Vagina (tissue), 2 donors: Measurements from ENCODE around the gene DPP10. TPM values are rescaled to one million over a fixed set of nuclear protein-coding genes. Genes with fewer than 3 reads are reported as not detected.

Experiments
- DNase-seq, 2 donors: peaks; one replicate each; pipeline ENCODE4 v3.0.0-alpha.2; 2017; ENCODE audit errors: extremely low spot score in 2 of 2
- H3K27ac ChIP-seq: fragments of 200-600 bp; sonication (generic); one replicate; pipeline ENCODE4 v1.5.1; 2019
- H3K27me3 ChIP-seq: fragments of 200-600 bp; sonication (generic); one replicate; pipeline ENCODE4 v1.5.1; 2019
- H3K36me3 ChIP-seq, 2 donors: fragments of 200-600 bp; sonication (generic); one replicate each; pipeline ENCODE4 v1.5.1; 2017 to 2019
- H3K4me1 ChIP-seq: fragments of 200-600 bp; sonication (generic); one replicate; pipeline ENCODE4 v1.5.1; 2019
- H3K4me3 ChIP-seq, 2 donors: fragments of 200-600 bp; sonication (generic); 1 replicate in 1 of 2; 2 replicates in 1 of 2; pipeline ENCODE4 v1.5.1; 2016 to 2019
- H3K9me3 ChIP-seq: fragments of 200-600 bp; sonication (generic); one replicate; pipeline ENCODE4 v1.5.1; 2019
- CTCF ChIP-seq, 3 experiments: fragments of 450-650 bp in 2 of 3; fragments of 200-600 bp in 1 of 3; sonication (generic) in 1 of 3; IDR thresholded peaks; one replicate each; pipeline ENCODE4 v1.5.1; 2017 to 2019; ENCODE audit warnings: antibody characterized with exemption in 3 of 3, mild to moderate bottlenecking in 2 of 3, moderate library complexity in 2 of 3
- POLR2A ChIP-seq, 2 donors: fragments of 450-650 bp; IDR thresholded peaks; one replicate each; pipeline ENCODE4 v1.6.1; 2017; ENCODE audit warnings: antibody characterized with exemption in 2 of 2, mild to moderate bottlenecking in 2 of 2, moderate library complexity in 2 of 2
- POLR2AphosphoS5 ChIP-seq, 2 donors: sonication (generic); formaldehyde crosslinking; IDR thresholded peaks; one replicate each; pipeline ENCODE4 v1.9.0; 2017; ENCODE audit warnings: antibody characterized with exemption in 2 of 2, mild to moderate bottlenecking in 2 of 2, low read depth in 1 of 2; ENCODE audit not compliant: insufficient read depth in 1 of 2
- intact Hi-C: fragments of 100-400 bp; cut with DNase I; formaldehyde crosslinking; loops from one replicate; pipeline ENCODE4 v1.15.1; 2023
- total RNA-seq: library from RNA; depleted of rRNA; stranded (reverse); fragments of >200 nt; gene quantifications from one replicate; pipeline ENCODE4 v1.2.3, GENCODE V29; 2016

The DPP10 gene
- total RNA-seq, 1 donor from 2014 or later = not detected

GRCh38 chr2:115649731-115650130, 1207.3 kb downstream of the DPP10 start:
- no peaks in the 10 kb centered on the region for H3K9me3 ChIP-seq
- no peaks in the 10 kb centered on the region for H3K4me1 ChIP-seq
- no peak overlapping the region for H3K27ac ChIP-seq
- no peak for DNase-seq
- H3K4me3 ChIP-seq = no peak overlapping the region
- no peak for TF ChIP-seq POLR2A (IDR thresholded peaks at IDR 0.05)
- no peak for TF ChIP-seq CTCF (IDR thresholded peaks at IDR 0.05)
- no peak for TF ChIP-seq POLR2AphosphoS5 (IDR thresholded peaks at IDR 0.05; ENCODE audit: insufficient read depth in 1 of 2, low read depth in 1 of 2)
- H3K27me3 ChIP-seq = no peaks in the 10 kb centered on the region
- intact Hi-C loops = no loop called here
- H3K36me3 ChIP-seq = no peaks in the 10 kb centered on the region

GRCh38 chr2:115650827-115651226, 1208.4 kb downstream of the DPP10 start:
- no peak for DNase-seq
- no peaks in the 10 kb centered on the region for H3K27me3 ChIP-seq
- H3K27ac ChIP-seq = no peak overlapping the region
- H3K4me3 ChIP-seq = no peak overlapping the region
- H3K36me3 ChIP-seq = no peaks in the 10 kb centered on the region
- no peaks in the 10 kb centered on the region for H3K9me3 ChIP-seq
- H3K4me1 ChIP-seq = no peaks in the 10 kb centered on the region
- TF ChIP-seq CTCF (IDR thresholded peaks at IDR 0.05) (no peak), POLR2AphosphoS5 (IDR thresholded peaks at IDR 0.05; ENCODE audit: insufficient read depth in 1 of 2, low read depth in 1 of 2) (no peak)
- intact Hi-C loops = no loop called here

GRCh38 chr2:115652652-115653051, 1210.2 kb downstream of the DPP10 start:
- Histone ChIP-seq H3K27ac (no peak overlapping the region), H3K4me3 (no peak overlapping the region), H3K27me3 (no peaks in the 10 kb centered on the region), H3K36me3 (no peaks in the 10 kb centered on the region), H3K4me1 (no peaks in the 10 kb centered on the region), H3K9me3 (no peaks in the 10 kb centered on the region)
- no peak for DNase-seq
- intact Hi-C loops = no loop called here
- no peak for TF ChIP-seq POLR2AphosphoS5 (IDR thresholded peaks at IDR 0.05; ENCODE audit: insufficient read depth in 1 of 2, low read depth in 1 of 2)
- no peak for TF ChIP-seq POLR2A (IDR thresholded peaks at IDR 0.05)
- no peak for TF ChIP-seq CTCF (IDR thresholded peaks at IDR 0.05)

- Histone ChIP-seq H3K9me3 (no peaks in the 10 kb centered on the region), H3K27me3 (no peaks in the 10 kb centered on the region), H3K4me1 (no peaks in the 10 kb centered on the region), H3K4me3 (no peak overlapping the region), H3K27ac (no peak overlapping the region), H3K36me3 (no peaks in the 10 kb centered on the region)
- no peak for DNase-seq
- intact Hi-C loops = no loop called here
- no peak for TF ChIP-seq CTCF (IDR thresholded peaks at IDR 0.05)
- no peak for TF ChIP-seq POLR2A (IDR thresholded peaks at IDR 0.05)
- TF ChIP-seq POLR2AphosphoS5 (IDR thresholded peaks at IDR 0.05; ENCODE audit: insufficient read depth in 1 of 2, low read depth in 1 of 2) = no peak
Observed at GRCh38 chr2:115654362-115654761, 1211.9 kb downstream of the DPP10 start.

- intact Hi-C loops = no loop called here
- no peaks in the 10 kb centered on the region for H3K27me3 ChIP-seq
- no peak for TF ChIP-seq CTCF (IDR thresholded peaks at IDR 0.05)
- TF ChIP-seq POLR2A (IDR thresholded peaks at IDR 0.05) = no peak
- TF ChIP-seq POLR2AphosphoS5 (IDR thresholded peaks at IDR 0.05; ENCODE audit: insufficient read depth in 1 of 2, low read depth in 1 of 2) = no peak
- H3K4me3 ChIP-seq = no peak overlapping the region
- H3K4me1 ChIP-seq = no peaks in the 10 kb centered on the region
- H3K9me3 ChIP-seq = peaks cover 3% of the 10 kb centered on the region
- no peaks in the 10 kb centered on the region for H3K36me3 ChIP-seq
- H3K27ac ChIP-seq = no peak overlapping the region
- DNase-seq = no peak
Observed at GRCh38 chr2:115678129-115678528, 1235.7 kb downstream of the DPP10 start.
